H9 (cell line): ENCODE results near the gene SNAPC2. TPM values are rescaled to one million over a fixed set of nuclear protein-coding genes. Genes with fewer than 3 reads are reported as not detected.
A peak's percentile ranks its signal among the peaks of the same experiment; 100 is the strongest.

Experiments
- DNase-seq: peaks from one replicate; pipeline ENCODE4 v3.0.0-alpha.2; 2017
- H2AFZ ChIP-seq: one replicate; pipeline ENCODE4 v1.6.1; 2013; ENCODE audit warnings: mild to moderate bottlenecking, low read length, control low read depth, moderate library complexity
- H2AK5ac ChIP-seq: 2 replicates; pipeline ENCODE4 v1.6.1; 2013; ENCODE audit warnings: low read length, control low read depth, mixed read lengths; ENCODE audit not compliant: insufficient read length
- H2BK120ac ChIP-seq: one replicate; pipeline ENCODE4 v1.6.1; 2013; ENCODE audit warnings: low read depth, mild to moderate bottlenecking, low read length, control low read depth, inconsistent platforms; ENCODE audit not compliant: poor library complexity, severe bottlenecking
- H2BK12ac ChIP-seq: 2 replicates; pipeline ENCODE4 v1.6.1; 2013; ENCODE audit warnings: low read length, control low read depth, mixed read lengths, low read depth; ENCODE audit not compliant: insufficient read length
- H2BK15ac ChIP-seq: 2 replicates; pipeline ENCODE4 v1.6.1; 2013; ENCODE audit warnings: low read depth, low read length, control low read depth
- H2BK20ac ChIP-seq: one replicate; pipeline ENCODE4 v1.6.1; 2013; ENCODE audit warnings: low read depth, mild to moderate bottlenecking, low read length, control low read depth, inconsistent platforms; ENCODE audit not compliant: poor library complexity, severe bottlenecking
- H2BK5ac ChIP-seq: 2 replicates; pipeline ENCODE4 v1.6.1; 2013; ENCODE audit warnings: low read length, control low read depth, mixed read lengths; ENCODE audit not compliant: insufficient read length
- H3K14ac ChIP-seq: 2 replicates; pipeline ENCODE4 v1.6.1; 2013; ENCODE audit warnings: low read length, control low read depth; ENCODE audit not compliant: insufficient read depth
- H3K18ac ChIP-seq: 2 replicates; pipeline ENCODE4 v1.6.1; 2013; ENCODE audit warnings: low read depth, mild to moderate bottlenecking, mixed read lengths, low read length, control low read depth; ENCODE audit not compliant: insufficient read length
- H3K23ac ChIP-seq: 2 replicates; pipeline ENCODE4 v1.6.1; 2013; ENCODE audit warnings: low read length, control low read depth, mixed read lengths, low read depth; ENCODE audit not compliant: insufficient read length
- H3K23me2 ChIP-seq: 2 replicates; pipeline ENCODE4 v1.6.1; 2013; ENCODE audit warnings: low read depth, mild to moderate bottlenecking, mixed read lengths, low read length, control low read depth; ENCODE audit not compliant: insufficient read length, poor library complexity, severe bottlenecking
- H3K27ac ChIP-seq: 2 replicates; pipeline ENCODE4 v1.5.1; 2013; ENCODE audit warnings: low read length, control low read depth, mixed read lengths, low read depth; ENCODE audit not compliant: insufficient read length
- H3K27me3 ChIP-seq: 2 replicates; pipeline ENCODE4 v1.6.1; 2013; ENCODE audit warnings: low read length, control low read depth, inconsistent platforms; ENCODE audit not compliant: insufficient read depth
- H3K4ac ChIP-seq: 2 replicates; pipeline ENCODE4 v1.6.1; 2013; ENCODE audit warnings: low read depth, mild to moderate bottlenecking, control low read depth, inconsistent platforms, low read length, moderate library complexity
- H3K4me1 ChIP-seq: 2 replicates; pipeline ENCODE4 v1.6.1; 2013; ENCODE audit warnings: low read length, control low read depth, inconsistent platforms; ENCODE audit not compliant: insufficient read depth
- H3K4me2 ChIP-seq: 2 replicates; pipeline ENCODE4 v1.6.1; 2013; ENCODE audit warnings: low read length, control low read depth, mixed read lengths; ENCODE audit not compliant: insufficient read length, insufficient read depth
- H3K56ac ChIP-seq: 2 replicates; pipeline ENCODE4 v1.6.1; 2013; ENCODE audit warnings: low read depth, mild to moderate bottlenecking, mixed read lengths, low read length, control low read depth; ENCODE audit not compliant: insufficient read length
- H3K79me1 ChIP-seq: 2 replicates; pipeline ENCODE4 v1.6.1; 2013; ENCODE audit warnings: low read depth, mild to moderate bottlenecking, moderate library complexity, low read length, control low read depth, inconsistent platforms; ENCODE audit not compliant: insufficient read depth, poor library complexity, severe bottlenecking
- H3K79me2 ChIP-seq: 2 replicates; pipeline ENCODE4 v1.6.1; 2013; ENCODE audit warnings: low read length, control low read depth, inconsistent platforms; ENCODE audit not compliant: insufficient read depth
- H3K9ac ChIP-seq: 2 replicates; pipeline ENCODE4 v1.6.1; 2013; ENCODE audit warnings: low read length, control low read depth, mixed read lengths; ENCODE audit not compliant: insufficient read length; ENCODE audit errors: extremely low read depth
- H3K9me3 ChIP-seq: one replicate; pipeline ENCODE4 v1.6.1; 2013; ENCODE audit warnings: low read depth, low read length, inconsistent platforms; ENCODE audit not compliant: control insufficient read depth
- H3T11ph ChIP-seq: one replicate; pipeline ENCODE4 v1.6.1; 2013; ENCODE audit warnings: mild to moderate bottlenecking, low read length, control low read depth, inconsistent platforms
- H4K20me1 ChIP-seq: one replicate; pipeline ENCODE4 v1.6.1; 2013; ENCODE audit not compliant: control insufficient read depth, insufficient read length, insufficient read depth
- H4K5ac ChIP-seq: 2 replicates; pipeline ENCODE4 v1.6.1; 2013; ENCODE audit warnings: low read depth, mild to moderate bottlenecking, mixed read lengths, low read length, control low read depth; ENCODE audit not compliant: insufficient read length
- H4K8ac ChIP-seq: replicated peaks from 2 replicates; pipeline ENCODE4 v1.6.1; 2013; ENCODE audit warnings: low read length, control low read depth, mixed read lengths, low read depth; ENCODE audit not compliant: insufficient read length
- H4K91ac ChIP-seq: 2 replicates; pipeline ENCODE4 v1.6.1; 2013; ENCODE audit warnings: low read depth, mild to moderate bottlenecking, moderate library complexity, mixed read lengths, low read length, control low read depth; ENCODE audit not compliant: insufficient read length
- H3K27ac Mint-ChIP-seq, 3 experiments: 2 replicates in 2 of 3; 3 replicates in 1 of 3; pipeline ENCODE4 v1.8.0; 2020 to 2021; ENCODE audit warnings: mixed read lengths in 3 of 3, mild to moderate bottlenecking in 1 of 3, moderate library complexity in 1 of 3
- H3K27me3 Mint-ChIP-seq: 2 replicates; pipeline ENCODE4 v1.8.0; 2021; ENCODE audit warnings: low read depth, mild to moderate bottlenecking, moderate library complexity, mixed read lengths
- H3K36me3 Mint-ChIP-seq, 3 experiments: 2 replicates in 2 of 3; 3 replicates in 1 of 3; pipeline ENCODE4 v1.8.0; 2020 to 2021; ENCODE audit warnings: low read depth in 3 of 3, mixed read lengths in 3 of 3; ENCODE audit not compliant: insufficient read depth in 1 of 3
- H3K4me1 Mint-ChIP-seq, 2 experiments: 2 replicates each; pipeline ENCODE4 v1.8.0; 2020; ENCODE audit warnings: mixed read lengths in 2 of 2
- H3K4me3 Mint-ChIP-seq, 2 experiments: 2 replicates in 1 of 2; 3 replicates in 1 of 2; pipeline ENCODE4 v1.8.0; 2020 to 2021; ENCODE audit warnings: mild to moderate bottlenecking in 2 of 2, mixed read lengths in 2 of 2, moderate library complexity in 1 of 2
- H3K9me3 Mint-ChIP-seq, 2 experiments: 2 replicates in 1 of 2; 3 replicates in 1 of 2; pipeline ENCODE4 v1.8.0; 2020; ENCODE audit warnings: mild to moderate bottlenecking in 2 of 2, mixed read lengths in 2 of 2, moderate library complexity in 1 of 2
- CTCF ChIP-seq: fragments of 200-600 bp; sonication (generic); conservative IDR thresholded peaks from 3 replicates; pipeline ENCODE4 v1.8.0; 2021; ENCODE audit warnings: antibody characterized with exemption, mild to moderate bottlenecking
- WGBS: extraction: QIAGEN DNeasy Blood & Tissue Kit; methylation state at CpG from one replicate; pipeline ENCODE4 v1.1.7; 2013; ENCODE audit warnings: missing lambda C conversion rate, low lambda C conversion rate, mixed read lengths; ENCODE audit not compliant: insufficient read length; ENCODE audit errors: extremely low coverage; 5-methylcytosine and 5-hydroxymethylcytosine counted together
- total RNA-seq: library from RNA; stranded (reverse); gene quantifications from 2 replicates; pipeline ENCODE4 v1.2.1, GENCODE V29; 2021

Gene SNAPC2
- total RNA-seq, 1 experiment from 2014 or later: 17.8 TPM

- no peaks in the 10 kb centered on the region for H3K36me3 Mint-ChIP-seq
- no CpG with 5 or more reads among the region's 16 CpGs for WGBS
- H2AFZ ChIP-seq: no peak overlapping the region
Observed at GRCh38 chr19:7887408-7888144, 32.6 kb upstream of the SNAPC2 start.

More at GRCh38 chr19:7887408-7888144, 32.6 kb upstream of the SNAPC2 start:
- H2BK20ac ChIP-seq: no peak overlapping the region
- H3K9me3 ChIP-seq: no peaks in the 10 kb centered on the region
- H4K5ac ChIP-seq: no peak overlapping the region
- no peak overlapping the region for H2AK5ac ChIP-seq
- TF ChIP-seq CTCF: no peak
- H3T11ph ChIP-seq: no peak overlapping the region
- no peak overlapping the region for H3K27ac ChIP-seq
- H3K14ac ChIP-seq: no peak overlapping the region
- no peak overlapping the region for H2BK15ac ChIP-seq
- Mint-ChIP-seq H3K4me3 (peak overlapping the region in 1 of 2 experiments; percentile 76; a peak in 3 of 5 replicates), H3K27me3 (peaks cover 27% of the 10 kb centered on the region), H3K9me3 (peaks cover 1 to 3% of the 10 kb centered on the region in 2 experiments; a peak in 3 of 5 replicates), H3K27ac (no peak overlapping the region), H3K4me1 (peaks cover 4 to 11% of the 10 kb centered on the region in 2 experiments)
- H4K20me1 ChIP-seq: no peaks in the 10 kb centered on the region
- no peaks in the 10 kb centered on the region for H3K27me3 ChIP-seq
- H3K56ac ChIP-seq: no peak overlapping the region
- DNase-seq: peak; percentile 65
- no peak overlapping the region for H3K9ac ChIP-seq
- H3K4me1 ChIP-seq: no peaks in the 10 kb centered on the region
- no peak overlapping the region for H2BK120ac ChIP-seq
- H2BK12ac ChIP-seq: peak overlapping the region; percentile 7
- no peak overlapping the region for H3K23ac ChIP-seq
- no peak overlapping the region for H4K91ac ChIP-seq
- H3K79me1 ChIP-seq: no peaks in the 10 kb centered on the region
- no peak overlapping the region for H3K4ac ChIP-seq
- peak overlapping the region; percentile 82 for H3K4me2 ChIP-seq
- peaks cover 3% of the 10 kb centered on the region for H3K23me2 ChIP-seq
- H3K18ac ChIP-seq: no peak overlapping the region
- no peaks in the 10 kb centered on the region; the same call in 1 of the 2 replicates for H3K79me2 ChIP-seq
- no peak overlapping the region for H4K8ac ChIP-seq
- no peak overlapping the region for H2BK5ac ChIP-seq
